Neural cell (in vitro differentiated cells): ENCODE data around the gene PNPLA3. TPM values are rescaled to one million over a fixed set of nuclear protein-coding genes. Genes with fewer than 3 reads are reported as not detected.

Experiments
- H2AFZ ChIP-seq: fragments of 200-600, 300-800 bp; sonication (generic), shearing (Covaris generic); 2 replicates; pipeline ENCODE4 v1.6.0; 2014; ENCODE audit warnings: low read depth, mild to moderate bottlenecking, antibody characterized with exemption, low read length, moderate library complexity
- H3F3A ChIP-seq: fragments of 200-600 bp; shearing (Covaris generic); 2 replicates; pipeline ENCODE4 v1.6.1; 2016; ENCODE audit warnings: mild to moderate bottlenecking, moderate library complexity, mixed read lengths, antibody characterized with exemption, low read length; ENCODE audit not compliant: insufficient read depth, poor library complexity, severe bottlenecking
- H3K27ac ChIP-seq: fragments of 200-600, 300-800 bp; sonication (generic), shearing (Covaris generic); 2 replicates; pipeline ENCODE4 v1.5.1; 2014; ENCODE audit warnings: mild to moderate bottlenecking, low read length, moderate library complexity
- H3K27me3 ChIP-seq: fragments of 300-800, 200-600 bp; sonication (generic), shearing (Covaris generic); 2 replicates; pipeline ENCODE4 v1.6.0; 2014; ENCODE audit warnings: mild to moderate bottlenecking, low read depth, low read length, moderate library complexity; ENCODE audit not compliant: insufficient read depth
- H3K36me3 ChIP-seq: fragments of 300-800, 200-600 bp; sonication (generic), shearing (Covaris generic); 2 replicates; pipeline ENCODE4 v1.5.1; 2014; ENCODE audit warnings: mild to moderate bottlenecking, antibody characterized with exemption, low read length, moderate library complexity; ENCODE audit not compliant: insufficient read depth
- H3K4me2 ChIP-seq: fragments of 300-800, 200-600 bp; sonication (generic), shearing (Covaris generic); 2 replicates; pipeline ENCODE4 v1.6.0; 2014; ENCODE audit warnings: mild to moderate bottlenecking, low read length
- H3K4me3 ChIP-seq: fragments of 300-800, 200-600 bp; sonication (generic), shearing (Covaris generic); 2 replicates; pipeline ENCODE4 v1.5.1; 2014; ENCODE audit warnings: mild to moderate bottlenecking, low read length, moderate library complexity
- H3K79me2 ChIP-seq: fragments of 200-600 bp; shearing (Covaris generic); replicated peaks from 2 replicates; pipeline ENCODE4 v1.6.0; 2014; ENCODE audit warnings: mild to moderate bottlenecking, low read length, moderate library complexity; ENCODE audit not compliant: insufficient read depth
- H3K9ac ChIP-seq: fragments of 300-800, 200-600 bp; sonication (generic), shearing (Covaris generic); 2 replicates; pipeline ENCODE4 v1.6.1; 2016; ENCODE audit warnings: mild to moderate bottlenecking, low read length, mixed read lengths
- H3K9me2 ChIP-seq: fragments of 200-600 bp; shearing (Covaris generic); 2 replicates; pipeline ENCODE4 v1.6.1; 2016; ENCODE audit warnings: mild to moderate bottlenecking, low read length, mixed read lengths; ENCODE audit not compliant: insufficient read depth
- H3K9me3 ChIP-seq: fragments of 200-600, 300-800 bp; sonication (generic), shearing (Covaris generic); 2 replicates; pipeline ENCODE4 v1.6.1; 2016; ENCODE audit warnings: mild to moderate bottlenecking, mixed run types, low read length, moderate library complexity, mixed read lengths
- H4K20me1 ChIP-seq: fragments of 200-600 bp; shearing (Covaris generic); 2 replicates; pipeline ENCODE4 v1.6.1; 2016; ENCODE audit warnings: mild to moderate bottlenecking, mixed run types; ENCODE audit not compliant: insufficient read depth
- EP300 ChIP-seq: fragments of 450-650 bp; conservative IDR thresholded peaks from 2 replicates; pipeline ENCODE4 v1.6.1; 2014; ENCODE audit warnings: antibody characterized with exemption, mild to moderate bottlenecking, moderate library complexity; ENCODE audit not compliant: poor library complexity, severe bottlenecking
- EZH2 ChIP-seq: fragments of 200-600, 300-800 bp; shearing (Covaris generic), sonication (generic); IDR thresholded peaks from 2 replicates; pipeline ENCODE4 v1.6.1; 2014; ENCODE audit warnings: antibody characterized with exemption, low read length, borderline replicate concordance, mild to moderate bottlenecking; ENCODE audit not compliant: insufficient read depth, poor library complexity, severe bottlenecking
- MXI1 ChIP-seq: fragments of 450-650 bp; conservative IDR thresholded peaks from 2 replicates; pipeline ENCODE4 v1.6.1; 2014; ENCODE audit warnings: antibody characterized with exemption, mild to moderate bottlenecking; ENCODE audit not compliant: poor library complexity, severe bottlenecking
- POLR2AphosphoS5 ChIP-seq: IDR thresholded peaks from 2 replicates; pipeline ENCODE4 v1.6.1; 2012
- RAD21 ChIP-seq: fragments of 450-650 bp; conservative IDR thresholded peaks from 2 replicates; pipeline ENCODE4 v1.6.1; 2014; ENCODE audit warnings: antibody characterized with exemption, mild to moderate bottlenecking, moderate library complexity
- SMC3 ChIP-seq: fragments of 450-650 bp; conservative IDR thresholded peaks from 2 replicates; pipeline ENCODE4 v1.6.1; 2014; ENCODE audit warnings: antibody characterized with exemption, mild to moderate bottlenecking, moderate library complexity; ENCODE audit not compliant: poor library complexity
- TAF1 ChIP-seq: IDR thresholded peaks from 2 replicates; pipeline ENCODE4 v1.6.1; 2012; ENCODE audit warnings: low read depth
- polyA plus RNA-seq: library from polyadenylated mRNA; depleted of rRNA; stranded (reverse); fragments of >200 nt; gene quantifications from 2 replicates; pipeline ENCODE4 v1.2.3, GENCODE V29; 2014
- TF ChIP-seq, protein P1 (sequence below): IDR thresholded peaks from 2 replicates; pipeline ENCODE4 v1.6.1; 2012; ENCODE audit warnings: borderline replicate concordance
- TF ChIP-seq, protein P2 (sequence below): fragments of 450-650 bp; IDR thresholded peaks from 2 replicates; pipeline ENCODE4 v1.5.1; 2014; ENCODE audit warnings: antibody characterized with exemption, mild to moderate bottlenecking, moderate library complexity; ENCODE audit not compliant: poor library complexity, severe bottlenecking

Gene PNPLA3
- polyA plus RNA-seq, 1 donor from 2014 or later: 6.5 TPM

DNA sequence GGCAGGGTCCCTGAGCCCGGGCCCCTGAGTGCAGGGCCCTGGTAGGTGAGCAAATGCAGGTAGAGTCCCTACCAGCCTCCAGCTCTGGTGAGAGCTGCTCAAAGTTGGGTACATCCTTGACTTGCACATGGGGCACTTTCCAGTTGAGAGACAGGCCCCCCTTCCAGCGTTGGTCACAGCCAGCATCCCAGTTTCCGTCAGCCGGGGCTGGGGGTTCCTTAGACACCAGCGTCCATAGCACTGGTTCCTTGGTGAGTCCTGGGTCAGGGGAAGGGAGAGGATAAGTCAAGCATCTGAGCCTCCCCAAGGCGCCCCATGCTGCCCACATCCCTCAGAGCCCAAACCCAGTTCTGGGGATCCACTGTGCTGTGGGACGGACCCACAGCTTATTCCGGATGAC lies 37.4 kb upstream of the PNPLA3 start:
- peaks cover 24% of the 10 kb centered on the region for H3K27me3 ChIP-seq
- no peak overlapping the region for H3K9ac ChIP-seq
- H3K4me2 ChIP-seq: no peak overlapping the region
- H3K27ac ChIP-seq: no peak overlapping the region
- H3K4me3 ChIP-seq: no peak overlapping the region
- no peaks in the 10 kb centered on the region for H3K79me2 ChIP-seq
- H4K20me1 ChIP-seq: no peaks in the 10 kb centered on the region
- TF ChIP-seq SMC3 (no peak), RAD21 (no peak), TAF1 (no peak), MXI1 (no peak), POLR2AphosphoS5 (no peak), EP300 (no peak)
- TF ChIP-seq, protein P1, sequence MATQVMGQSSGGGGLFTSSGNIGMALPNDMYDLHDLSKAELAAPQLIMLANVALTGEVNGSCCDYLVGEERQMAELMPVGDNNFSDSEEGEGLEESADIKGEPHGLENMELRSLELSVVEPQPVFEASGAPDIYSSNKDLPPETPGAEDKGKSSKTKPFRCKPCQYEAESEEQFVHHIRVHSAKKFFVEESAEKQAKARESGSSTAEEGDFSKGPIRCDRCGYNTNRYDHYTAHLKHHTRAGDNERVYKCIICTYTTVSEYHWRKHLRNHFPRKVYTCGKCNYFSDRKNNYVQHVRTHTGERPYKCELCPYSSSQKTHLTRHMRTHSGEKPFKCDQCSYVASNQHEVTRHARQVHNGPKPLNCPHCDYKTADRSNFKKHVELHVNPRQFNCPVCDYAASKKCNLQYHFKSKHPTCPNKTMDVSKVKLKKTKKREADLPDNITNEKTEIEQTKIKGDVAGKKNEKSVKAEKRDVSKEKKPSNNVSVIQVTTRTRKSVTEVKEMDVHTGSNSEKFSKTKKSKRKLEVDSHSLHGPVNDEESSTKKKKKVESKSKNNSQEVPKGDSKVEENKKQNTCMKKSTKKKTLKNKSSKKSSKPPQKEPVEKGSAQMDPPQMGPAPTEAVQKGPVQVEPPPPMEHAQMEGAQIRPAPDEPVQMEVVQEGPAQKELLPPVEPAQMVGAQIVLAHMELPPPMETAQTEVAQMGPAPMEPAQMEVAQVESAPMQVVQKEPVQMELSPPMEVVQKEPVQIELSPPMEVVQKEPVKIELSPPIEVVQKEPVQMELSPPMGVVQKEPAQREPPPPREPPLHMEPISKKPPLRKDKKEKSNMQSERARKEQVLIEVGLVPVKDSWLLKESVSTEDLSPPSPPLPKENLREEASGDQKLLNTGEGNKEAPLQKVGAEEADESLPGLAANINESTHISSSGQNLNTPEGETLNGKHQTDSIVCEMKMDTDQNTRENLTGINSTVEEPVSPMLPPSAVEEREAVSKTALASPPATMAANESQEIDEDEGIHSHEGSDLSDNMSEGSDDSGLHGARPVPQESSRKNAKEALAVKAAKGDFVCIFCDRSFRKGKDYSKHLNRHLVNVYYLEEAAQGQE: no peak
- H3K9me3 ChIP-seq: no peaks in the 10 kb centered on the region
- no peaks in the 10 kb centered on the region for H3K36me3 ChIP-seq
- no peak overlapping the region for H2AFZ ChIP-seq
- H3K9me2 ChIP-seq: no peaks in the 10 kb centered on the region
- no peaks in the 10 kb centered on the region for H3F3A ChIP-seq

DNA sequence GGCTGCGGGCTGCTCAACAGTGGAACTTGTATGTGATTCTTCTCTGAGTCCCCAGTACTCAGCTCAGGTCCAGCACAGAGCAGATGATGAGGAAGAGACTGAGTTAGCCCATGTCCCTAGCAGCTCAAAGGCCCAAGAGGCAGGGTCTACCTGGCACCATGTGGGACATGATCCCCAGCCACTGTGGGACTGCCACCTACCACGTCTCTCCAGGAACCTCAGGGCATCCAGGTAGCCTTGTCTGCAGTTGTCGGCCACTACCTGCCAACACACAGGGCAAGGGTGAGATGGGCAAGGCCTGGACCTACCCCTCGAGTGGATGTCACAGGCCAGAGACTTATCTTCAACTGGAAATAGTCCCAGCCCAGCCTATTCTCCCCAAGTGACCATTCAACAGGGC lies 36.2 kb upstream of the PNPLA3 start:
- no peak overlapping the region for H2AFZ ChIP-seq
- TF ChIP-seq, protein P1: no peak
- H3K79me2 ChIP-seq: no peaks in the 10 kb centered on the region
- H3K9me2 ChIP-seq: no peaks in the 10 kb centered on the region
- no peak overlapping the region for H3K27ac ChIP-seq
- no peak overlapping the region for H3K4me2 ChIP-seq
- no peaks in the 10 kb centered on the region for H4K20me1 ChIP-seq
- H3K9me3 ChIP-seq: no peaks in the 10 kb centered on the region
- no peaks in the 10 kb centered on the region for H3K36me3 ChIP-seq
- peaks cover 36% of the 10 kb centered on the region for H3K27me3 ChIP-seq
- H3F3A ChIP-seq: no peaks in the 10 kb centered on the region
- no peak overlapping the region for H3K4me3 ChIP-seq
- H3K9ac ChIP-seq: no peak overlapping the region

DNA sequence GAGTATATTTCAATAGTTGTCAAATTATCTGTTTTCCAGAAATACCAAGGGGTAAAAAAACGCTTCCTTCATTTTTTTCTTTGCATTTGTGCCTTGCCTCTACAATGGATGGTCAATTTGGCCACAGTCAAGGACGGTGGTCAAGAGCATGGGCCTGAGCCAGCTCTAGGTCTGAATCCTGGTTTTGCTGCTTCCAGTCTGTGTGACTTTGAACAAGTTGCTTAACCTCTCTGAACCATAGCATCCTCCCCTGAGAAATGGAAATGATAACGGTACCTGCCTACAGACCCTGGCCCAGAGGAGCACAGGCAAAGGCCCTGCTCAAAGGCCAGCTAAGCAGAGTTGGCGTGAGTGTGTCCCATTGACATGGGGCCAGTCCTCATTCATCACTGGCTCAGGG lies 34.9 kb upstream of the PNPLA3 start:
- H2AFZ ChIP-seq: no peak overlapping the region
- TF ChIP-seq POLR2AphosphoS5 (no peak), EZH2 (no peak), EP300 (no peak), MXI1 (no peak), SMC3 (no peak), RAD21 (no peak), TAF1 (no peak)
- TF ChIP-seq, protein P2, sequence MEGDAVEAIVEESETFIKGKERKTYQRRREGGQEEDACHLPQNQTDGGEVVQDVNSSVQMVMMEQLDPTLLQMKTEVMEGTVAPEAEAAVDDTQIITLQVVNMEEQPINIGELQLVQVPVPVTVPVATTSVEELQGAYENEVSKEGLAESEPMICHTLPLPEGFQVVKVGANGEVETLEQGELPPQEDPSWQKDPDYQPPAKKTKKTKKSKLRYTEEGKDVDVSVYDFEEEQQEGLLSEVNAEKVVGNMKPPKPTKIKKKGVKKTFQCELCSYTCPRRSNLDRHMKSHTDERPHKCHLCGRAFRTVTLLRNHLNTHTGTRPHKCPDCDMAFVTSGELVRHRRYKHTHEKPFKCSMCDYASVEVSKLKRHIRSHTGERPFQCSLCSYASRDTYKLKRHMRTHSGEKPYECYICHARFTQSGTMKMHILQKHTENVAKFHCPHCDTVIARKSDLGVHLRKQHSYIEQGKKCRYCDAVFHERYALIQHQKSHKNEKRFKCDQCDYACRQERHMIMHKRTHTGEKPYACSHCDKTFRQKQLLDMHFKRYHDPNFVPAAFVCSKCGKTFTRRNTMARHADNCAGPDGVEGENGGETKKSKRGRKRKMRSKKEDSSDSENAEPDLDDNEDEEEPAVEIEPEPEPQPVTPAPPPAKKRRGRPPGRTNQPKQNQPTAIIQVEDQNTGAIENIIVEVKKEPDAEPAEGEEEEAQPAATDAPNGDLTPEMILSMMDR: no peak
- TF ChIP-seq, protein P1: no peak
- H3K9ac ChIP-seq: no peak overlapping the region
- no peaks in the 10 kb centered on the region for H3K9me3 ChIP-seq
- no peak overlapping the region for H3K4me3 ChIP-seq
- H3K9me2 ChIP-seq: no peaks in the 10 kb centered on the region
- H3K4me2 ChIP-seq: no peak overlapping the region
- no peak overlapping the region for H3K27ac ChIP-seq
- H3K79me2 ChIP-seq: no peaks in the 10 kb centered on the region
- H4K20me1 ChIP-seq: no peaks in the 10 kb centered on the region
- no peaks in the 10 kb centered on the region for H3F3A ChIP-seq
- H3K27me3 ChIP-seq: peaks cover 43% of the 10 kb centered on the region
- no peaks in the 10 kb centered on the region for H3K36me3 ChIP-seq
